ACC112 (cell line): ENCODE results near the gene ZNF503.
A peak's percentile ranks its signal among the peaks of the same experiment; 100 is the strongest.

Source experiments
- H2AFZ ChIP-seq: fragments of 200-600 bp; sonication (generic); one replicate; pipeline ENCODE4 v1.6.0; 2017; ENCODE audit warnings: antibody characterized with exemption, low read length; ENCODE audit not compliant: unreplicated experiment
- H3K27ac ChIP-seq: fragments of 200-600 bp; sonication (generic); 2 replicates; pipeline ENCODE4 v1.5.1; 2014; ENCODE audit warnings: low read depth, mild to moderate bottlenecking, antibody characterized with exemption, low read length, moderate library complexity
- H3K27me3 ChIP-seq: fragments of 200-600 bp; sonication (generic); 2 replicates; pipeline ENCODE4 v1.6.1; 2014; ENCODE audit warnings: mild to moderate bottlenecking, antibody characterized with exemption, low read length, moderate library complexity, mixed read lengths; ENCODE audit not compliant: insufficient read depth
- H3K36me3 ChIP-seq: fragments of 200-600 bp; sonication (generic); 2 replicates; pipeline ENCODE4 v1.6.1; 2016; ENCODE audit warnings: mild to moderate bottlenecking, antibody characterized with exemption, low read length, moderate library complexity, mixed read lengths; ENCODE audit not compliant: insufficient read depth
- H3K4me1 ChIP-seq: fragments of 200-600 bp; sonication (generic); one replicate; pipeline ENCODE4 v1.6.1; 2016; ENCODE audit warnings: low read length, mixed read lengths; ENCODE audit not compliant: insufficient read depth, unreplicated experiment, control insufficient read depth
- H3K4me3 ChIP-seq: fragments of 200-600 bp; sonication (generic); 2 replicates; pipeline ENCODE4 v1.5.1; 2014; ENCODE audit warnings: mild to moderate bottlenecking, low read depth, low read length
- H3K79me2 ChIP-seq: fragments of 200-600 bp; sonication (generic); one replicate; pipeline ENCODE4 v1.6.0; 2016; ENCODE audit warnings: low read length; ENCODE audit not compliant: control insufficient read depth, unreplicated experiment, insufficient read depth

The ZNF503 gene

GRCh38 chr10:75406462-75407223, 5.1 kb upstream of the ZNF503 start:
- H2AFZ ChIP-seq, result peak overlapping the region; percentile 44
- H3K4me1 ChIP-seq, result peaks cover 6% of the 10 kb centered on the region
- peaks cover 10% of the 10 kb centered on the region for H3K79me2 ChIP-seq
- H3K4me3 ChIP-seq, result peak overlapping the region; percentile 89
- no peaks in the 10 kb centered on the region for H3K36me3 ChIP-seq
- H3K27me3 ChIP-seq, result no peaks in the 10 kb centered on the region
- no peak overlapping the region for H3K27ac ChIP-seq

- peak overlapping the region; percentile 44 for H2AFZ ChIP-seq
- H3K4me1 ChIP-seq, result peaks cover 6% of the 10 kb centered on the region
- H3K27ac ChIP-seq, result peak overlapping the region; percentile 30
- no peaks in the 10 kb centered on the region for H3K27me3 ChIP-seq
- peaks cover 12% of the 10 kb centered on the region for H3K79me2 ChIP-seq
- H3K4me3 ChIP-seq, result peak overlapping the region; percentile 93
- H3K36me3 ChIP-seq, result no peaks in the 10 kb centered on the region
These were observed 4.3 kb upstream of the ZNF503 start for GRCh38 chr10:75405598-75406461.

GRCh38 chr10:75404815-75405597, 3.4 kb upstream of the ZNF503 start:
- peak overlapping the region; percentile 93 for H3K4me3 ChIP-seq
- peak overlapping the region; percentile 30; the same call in 1 of the 2 replicates for H3K27ac ChIP-seq
- no peaks in the 10 kb centered on the region for H3K36me3 ChIP-seq
- H3K27me3 ChIP-seq, result no peaks in the 10 kb centered on the region
- peaks cover 20% of the 10 kb centered on the region for H3K79me2 ChIP-seq
- peak overlapping the region; percentile 58 for H2AFZ ChIP-seq
- H3K4me1 ChIP-seq, result peaks cover 6% of the 10 kb centered on the region

DNA sequence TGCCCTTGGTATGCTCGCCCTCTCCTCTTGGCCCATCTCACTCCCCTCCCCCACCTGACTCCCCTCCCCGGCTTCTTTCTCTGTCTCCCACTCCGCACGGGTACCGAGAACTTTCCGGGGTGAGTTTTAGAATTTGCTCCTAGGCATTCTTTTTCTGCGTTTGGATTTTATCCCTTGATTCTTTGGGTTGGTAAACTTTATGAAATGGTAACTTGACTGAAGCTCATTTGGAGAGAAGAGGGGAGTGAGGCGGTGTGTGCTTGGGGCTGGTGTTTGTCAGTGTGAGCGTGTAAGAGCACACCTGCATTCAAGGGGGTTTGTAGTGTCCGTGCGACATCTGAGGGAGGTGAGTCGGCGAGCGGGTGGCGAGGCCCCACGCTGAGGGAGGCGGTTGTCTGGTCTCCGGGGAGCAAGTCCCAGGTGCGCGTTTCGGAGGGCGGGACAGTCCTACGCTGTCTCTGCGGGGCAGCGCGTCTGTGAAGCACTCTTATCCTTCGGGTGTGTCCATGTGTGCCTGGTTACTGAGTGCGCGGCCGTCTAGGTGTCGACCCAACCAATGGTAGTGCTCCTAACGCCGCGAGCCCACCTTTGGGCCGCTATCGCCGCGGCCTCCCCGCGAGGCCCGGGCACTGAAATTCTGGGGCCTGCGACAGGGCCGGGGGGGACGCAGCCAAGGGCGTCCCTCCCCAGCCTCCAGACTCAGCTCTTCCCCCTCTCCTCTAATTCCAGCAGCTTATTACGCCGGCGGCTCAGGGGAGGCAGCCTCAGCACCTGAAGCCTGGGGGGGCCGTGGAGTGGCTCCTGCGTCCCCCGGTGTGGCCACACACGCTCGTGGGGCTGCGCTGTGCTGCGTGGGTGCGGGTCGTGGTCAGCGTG, 2.6 kb upstream of the ZNF503 start:
- no peaks in the 10 kb centered on the region for H3K36me3 ChIP-seq
- H3K27ac ChIP-seq, result no peak overlapping the region
- peak overlapping the region; percentile 93 for H3K4me3 ChIP-seq
- peaks cover 28% of the 10 kb centered on the region for H3K79me2 ChIP-seq
- peak overlapping the region; percentile 58 for H2AFZ ChIP-seq
- H3K27me3 ChIP-seq, result no peaks in the 10 kb centered on the region
- peaks cover 6% of the 10 kb centered on the region for H3K4me1 ChIP-seq

GRCh38 chr10:75403144-75403938, 1.8 kb upstream of the ZNF503 start:
- Histone ChIP-seq H2AFZ (peak overlapping the region; percentile 98), H3K27me3 (no peaks in the 10 kb centered on the region), H3K79me2 (peaks cover 36% of the 10 kb centered on the region), H3K4me1 (peaks cover 6% of the 10 kb centered on the region), H3K4me3 (peak overlapping the region; percentile 93), H3K36me3 (no peaks in the 10 kb centered on the region), H3K27ac (peak overlapping the region; percentile 88)

- H3K27me3 ChIP-seq, result no peaks in the 10 kb centered on the region
- H3K36me3 ChIP-seq, result no peaks in the 10 kb centered on the region
- peak overlapping the region; percentile 93 for H3K4me3 ChIP-seq
- peaks cover 43% of the 10 kb centered on the region for H3K79me2 ChIP-seq
- H3K4me1 ChIP-seq, result peaks cover 6% of the 10 kb centered on the region
- H2AFZ ChIP-seq, result peak overlapping the region; percentile 98
- H3K27ac ChIP-seq, result peak overlapping the region; percentile 88
These were observed 1.1 kb upstream of the ZNF503 start for GRCh38 chr10:75402486-75403143.

- Histone ChIP-seq H3K36me3 (no peaks in the 10 kb centered on the region), H3K79me2 (peaks cover 46% of the 10 kb centered on the region), H3K27me3 (no peaks in the 10 kb centered on the region), H3K4me3 (peak overlapping the region; percentile 93), H3K4me1 (peaks cover 6% of the 10 kb centered on the region), H3K27ac (peak overlapping the region; percentile 88), H2AFZ (no peak overlapping the region)
These were observed 594 bp downstream of the ZNF503 start for GRCh38 chr10:75400771-75401568.

DNA sequence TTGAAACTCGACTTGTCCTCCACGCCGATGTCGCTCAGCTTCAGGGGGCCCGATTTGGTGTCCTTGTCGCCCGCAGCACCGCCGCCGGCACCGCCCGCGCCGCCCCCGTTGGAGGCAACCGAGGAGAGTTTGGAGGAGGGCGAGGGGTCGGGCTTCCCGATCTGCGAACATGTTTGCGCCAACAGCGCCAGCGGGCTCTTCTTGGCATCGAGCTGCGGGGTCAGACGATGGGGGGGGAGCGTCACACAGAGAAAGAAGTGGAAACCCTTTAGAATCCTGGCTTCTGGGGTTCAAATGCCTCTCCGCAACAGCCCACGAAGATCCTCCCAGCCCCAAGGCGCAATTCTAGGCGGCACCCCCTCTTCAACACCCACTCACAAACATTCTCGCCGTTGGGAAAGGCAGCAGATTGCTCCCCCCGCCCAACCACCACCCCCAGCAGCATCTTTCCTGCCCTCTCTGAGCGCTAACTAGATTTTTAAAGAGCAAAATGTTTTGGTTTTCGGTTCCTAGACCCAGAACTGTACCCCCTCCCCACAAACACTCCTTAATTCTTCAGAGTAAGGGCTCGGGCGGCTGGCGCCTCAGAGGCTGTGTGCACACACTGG, 1.3 kb downstream of the ZNF503 start:
- Histone ChIP-seq H2AFZ (peak overlapping the region; percentile 13), H3K4me1 (peaks cover 3% of the 10 kb centered on the region), H3K36me3 (no peaks in the 10 kb centered on the region), H3K27me3 (no peaks in the 10 kb centered on the region), H3K27ac (peak overlapping the region; percentile 88), H3K79me2 (peaks cover 52% of the 10 kb centered on the region), H3K4me3 (peak overlapping the region; percentile 93)
